ENCODE measurements around the gene SSTR3. TPM values are rescaled to one million over a fixed set of nuclear protein-coding genes. Genes with fewer than 3 reads are reported as not detected.

SSTR3 gene
- total RNA-seq, 1 experiment from 2014 or later: not detected

GRCh38 chr22:37241351-37242142 lies 29.3 kb upstream of the SSTR3 start:
- TF ChIP-seq, protein P1, sequence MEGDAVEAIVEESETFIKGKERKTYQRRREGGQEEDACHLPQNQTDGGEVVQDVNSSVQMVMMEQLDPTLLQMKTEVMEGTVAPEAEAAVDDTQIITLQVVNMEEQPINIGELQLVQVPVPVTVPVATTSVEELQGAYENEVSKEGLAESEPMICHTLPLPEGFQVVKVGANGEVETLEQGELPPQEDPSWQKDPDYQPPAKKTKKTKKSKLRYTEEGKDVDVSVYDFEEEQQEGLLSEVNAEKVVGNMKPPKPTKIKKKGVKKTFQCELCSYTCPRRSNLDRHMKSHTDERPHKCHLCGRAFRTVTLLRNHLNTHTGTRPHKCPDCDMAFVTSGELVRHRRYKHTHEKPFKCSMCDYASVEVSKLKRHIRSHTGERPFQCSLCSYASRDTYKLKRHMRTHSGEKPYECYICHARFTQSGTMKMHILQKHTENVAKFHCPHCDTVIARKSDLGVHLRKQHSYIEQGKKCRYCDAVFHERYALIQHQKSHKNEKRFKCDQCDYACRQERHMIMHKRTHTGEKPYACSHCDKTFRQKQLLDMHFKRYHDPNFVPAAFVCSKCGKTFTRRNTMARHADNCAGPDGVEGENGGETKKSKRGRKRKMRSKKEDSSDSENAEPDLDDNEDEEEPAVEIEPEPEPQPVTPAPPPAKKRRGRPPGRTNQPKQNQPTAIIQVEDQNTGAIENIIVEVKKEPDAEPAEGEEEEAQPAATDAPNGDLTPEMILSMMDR (conservative IDR thresholded peaks at IDR 0.05; ENCODE audit: low read depth, low read length): no peak
- TF ChIP-seq EZH2 (IDR thresholded peaks at IDR 0.05; ENCODE audit: borderline replicate concordance, low read depth, low read length, poor library complexity, severe bottlenecking): no peak
- peaks cover 11% of the 10 kb centered on the region for H3K4me1 ChIP-seq (ENCODE audit: insufficient read depth, low read length, poor library complexity, severe bottlenecking)
- no TSS peak for BruUV-seq (replicated peaks)
- intact Hi-C loops (cut with micrococcal nuclease; ENCODE audit: unreplicated experiment): no loop called here
- no peaks in the 10 kb centered on the region for H3K27me3 ChIP-seq (replicated peaks; ENCODE audit: insufficient read depth, low read depth, low read length, poor library complexity)
- ChIA-PET CTCF (no interaction called here), POLR2A (ENCODE audit: low non-redundant PET) (no interaction called here)
- no peak overlapping the region for H3K4me3 ChIP-seq (ENCODE audit: low read depth, low read length, poor library complexity, severe bottlenecking)
- H3K9me3 ChIP-seq (ENCODE audit: low read depth, low read length, poor library complexity, severe bottlenecking): no peaks in the 10 kb centered on the region
- no peak overlapping the region for H3K27ac ChIP-seq (ENCODE audit: low read depth, low read length, poor library complexity, severe bottlenecking)
- no peak for DNase-seq (ENCODE audit: low spot score)
- H3K36me3 ChIP-seq (ENCODE audit: insufficient read depth, low read length, poor library complexity, severe bottlenecking): no peaks in the 10 kb centered on the region

DNA sequence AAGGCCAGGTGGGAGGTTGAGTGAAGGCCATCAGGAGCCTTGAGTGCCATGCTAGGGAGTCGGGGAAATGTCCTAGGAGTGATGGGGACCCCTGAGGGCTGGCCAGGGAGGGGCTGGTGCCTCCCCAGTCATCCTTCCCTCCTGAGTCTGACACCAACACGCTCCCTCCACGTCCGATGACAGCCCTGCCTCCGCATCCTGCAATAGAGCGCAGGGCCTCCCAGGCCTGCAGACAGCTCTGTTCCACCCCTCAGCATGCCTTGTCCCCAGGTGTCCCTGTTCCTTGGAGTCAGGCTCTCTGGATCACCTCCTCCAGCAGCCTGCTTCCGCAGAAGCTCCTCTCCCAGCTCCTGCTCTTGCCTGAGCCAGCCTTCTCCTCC lies 28.7 kb upstream of the SSTR3 start:
- Histone ChIP-seq H3K36me3 (ENCODE audit: insufficient read depth, low read length, poor library complexity, severe bottlenecking) (no peaks in the 10 kb centered on the region), H3K9me3 (ENCODE audit: low read depth, low read length, poor library complexity, severe bottlenecking) (no peaks in the 10 kb centered on the region), H3K27me3 (replicated peaks; ENCODE audit: insufficient read depth, low read depth, low read length, poor library complexity) (no peaks in the 10 kb centered on the region), H3K4me1 (ENCODE audit: insufficient read depth, low read length, poor library complexity, severe bottlenecking) (peaks cover 11% of the 10 kb centered on the region), H3K27ac (ENCODE audit: low read depth, low read length, poor library complexity, severe bottlenecking) (no peak overlapping the region), H3K4me3 (ENCODE audit: low read depth, low read length, poor library complexity, severe bottlenecking) (no peak overlapping the region)
- CTCF ChIA-PET: no interaction called here
- POLR2A ChIA-PET (ENCODE audit: low non-redundant PET): no interaction called here
- intact Hi-C loops (cut with micrococcal nuclease; ENCODE audit: unreplicated experiment): no loop called here
- BruUV-seq (replicated peaks): no TSS peak
- no peak for DNase-seq (ENCODE audit: low spot score)
- TF ChIP-seq, protein P1 (conservative IDR thresholded peaks at IDR 0.05; ENCODE audit: low read depth, low read length): no peak
- TF ChIP-seq EZH2 (IDR thresholded peaks at IDR 0.05; ENCODE audit: borderline replicate concordance, low read depth, low read length, poor library complexity, severe bottlenecking): no peak

DNA sequence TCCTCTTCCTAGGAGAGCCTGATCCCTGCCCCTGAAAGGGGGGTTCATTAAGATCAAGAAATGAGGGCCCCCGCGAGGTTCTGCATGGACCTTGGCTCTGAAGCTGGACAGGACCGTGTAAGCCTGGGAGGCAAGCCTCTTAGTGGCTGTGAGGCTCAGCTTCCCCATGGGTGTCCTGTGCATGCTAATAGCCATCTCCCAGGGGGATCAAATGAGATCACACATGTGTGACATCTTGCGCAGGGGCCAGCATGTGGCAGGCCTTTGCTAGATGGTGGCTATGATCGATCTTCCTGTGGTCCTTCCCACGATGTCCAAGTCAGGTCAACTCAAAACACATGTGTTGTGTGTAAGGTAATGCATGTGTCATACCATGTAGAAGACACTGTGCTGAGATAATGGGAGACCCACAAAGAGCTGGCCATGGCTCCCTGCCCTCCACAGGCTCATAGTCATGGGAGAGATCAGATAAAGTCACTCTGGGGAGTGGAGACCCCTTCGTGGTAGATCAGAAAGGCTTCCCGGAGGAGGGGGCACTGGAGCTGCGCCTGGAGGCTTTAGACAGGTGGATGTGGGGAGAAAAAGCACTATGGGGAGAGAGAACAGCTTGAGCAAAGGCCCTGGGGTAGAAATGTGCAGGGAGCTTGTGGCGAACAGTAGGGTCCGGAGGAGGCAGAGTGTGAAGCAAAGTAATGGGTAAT lies 28.1 kb upstream of the SSTR3 start:
- no peaks in the 10 kb centered on the region for H3K27me3 ChIP-seq (replicated peaks; ENCODE audit: insufficient read depth, low read depth, low read length, poor library complexity)
- no peak for DNase-seq (ENCODE audit: low spot score)
- TF ChIP-seq, protein P1 (conservative IDR thresholded peaks at IDR 0.05; ENCODE audit: low read depth, low read length): no peak
- no peak for TF ChIP-seq EZH2 (IDR thresholded peaks at IDR 0.05; ENCODE audit: borderline replicate concordance, low read depth, low read length, poor library complexity, severe bottlenecking)
- ChIA-PET POLR2A (ENCODE audit: low non-redundant PET) (no interaction called here), CTCF (interaction anchor here (0.6 to 1.0 kb wide), 2 partner anchors 19 to 224 kb away, joined by 3 to 6 read pairs; no protein-coding TSS in a partner anchor)
- H3K27ac ChIP-seq (ENCODE audit: low read depth, low read length, poor library complexity, severe bottlenecking): no peak overlapping the region
- no peaks in the 10 kb centered on the region for H3K9me3 ChIP-seq (ENCODE audit: low read depth, low read length, poor library complexity, severe bottlenecking)
- BruUV-seq (replicated peaks): no TSS peak
- peaks cover 11% of the 10 kb centered on the region for H3K4me1 ChIP-seq (ENCODE audit: insufficient read depth, low read length, poor library complexity, severe bottlenecking)
- no peak overlapping the region for H3K4me3 ChIP-seq (ENCODE audit: low read depth, low read length, poor library complexity, severe bottlenecking)
- intact Hi-C loops (cut with micrococcal nuclease; ENCODE audit: unreplicated experiment): no loop called here
- no peaks in the 10 kb centered on the region for H3K36me3 ChIP-seq (ENCODE audit: insufficient read depth, low read length, poor library complexity, severe bottlenecking)
